HG03342 (cell line): ENCODE measurements around the gene HECW1.
"Not testable (repeated sequence)": the region's sequence is repeated elsewhere in the genome, so short reads cannot be mapped to it uniquely, and the experiment has no call there.

Experiments
- ATAC-seq: cut with Tn5 transposase; IDR thresholded peaks from one replicate; pipeline ENCODE4 v1.9.1; 2021; ENCODE audit warnings: mild to moderate bottlenecking, moderate library complexity; ENCODE audit not compliant: unreplicated experiment

Gene HECW1

DNA sequence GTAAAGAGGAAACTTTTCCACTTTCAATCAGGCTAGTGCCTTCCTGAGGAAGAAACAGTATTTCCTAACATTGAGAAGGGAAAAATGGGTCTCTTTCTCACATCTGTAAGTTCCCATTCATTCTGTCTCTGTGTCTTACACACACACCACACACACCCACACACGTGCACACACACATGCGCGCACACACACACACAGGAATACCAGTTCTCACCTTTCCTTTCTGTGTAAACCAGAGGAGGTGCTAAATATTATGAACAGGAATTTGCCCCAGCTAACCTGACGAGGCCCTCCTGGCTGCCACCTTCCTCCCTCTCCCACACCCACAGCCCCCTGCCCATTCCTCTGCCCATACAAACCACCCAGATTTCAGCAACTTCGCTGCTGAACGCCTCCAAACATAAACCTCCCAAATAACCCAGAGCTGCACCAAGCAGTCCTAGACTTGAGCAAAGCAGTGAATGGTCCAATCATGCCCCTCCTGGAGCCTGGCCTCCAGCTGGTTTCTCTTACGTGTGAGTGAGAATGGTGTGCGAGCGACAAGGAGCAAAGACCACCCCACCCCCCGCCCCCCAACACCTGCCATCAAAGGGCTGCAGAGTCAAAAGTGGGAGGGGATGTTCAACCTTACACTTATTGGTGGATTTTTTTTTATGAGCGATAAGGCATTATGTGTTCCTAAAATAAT is 190.5 kb downstream of the HECW1 start:
- no peak for ATAC-seq

DNA sequence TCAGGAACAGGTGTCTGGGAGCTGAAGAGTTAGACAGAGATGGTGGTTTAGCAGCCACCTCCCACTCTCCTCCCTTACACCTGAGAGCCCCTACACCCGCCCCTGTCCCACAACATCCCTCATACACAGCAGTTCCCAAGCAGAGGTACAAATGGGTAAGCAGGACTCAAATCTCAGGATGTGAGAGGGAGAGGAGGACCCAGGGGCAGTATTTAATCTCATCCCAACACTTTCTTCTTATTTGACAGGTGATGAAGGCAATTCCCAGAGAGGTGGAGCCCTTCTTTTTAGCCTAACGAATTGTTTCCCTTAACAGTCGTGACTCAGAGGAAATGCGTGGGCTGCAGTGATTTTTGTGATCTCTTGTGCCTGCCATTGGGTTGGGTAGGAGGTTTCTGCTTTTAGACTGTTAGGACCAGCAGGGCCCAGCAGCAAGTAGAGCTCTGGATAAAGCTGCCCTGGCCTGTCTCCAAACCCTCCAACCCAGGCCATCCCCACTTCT is 191.3 kb downstream of the HECW1 start:
- ATAC-seq: no peak

DNA sequence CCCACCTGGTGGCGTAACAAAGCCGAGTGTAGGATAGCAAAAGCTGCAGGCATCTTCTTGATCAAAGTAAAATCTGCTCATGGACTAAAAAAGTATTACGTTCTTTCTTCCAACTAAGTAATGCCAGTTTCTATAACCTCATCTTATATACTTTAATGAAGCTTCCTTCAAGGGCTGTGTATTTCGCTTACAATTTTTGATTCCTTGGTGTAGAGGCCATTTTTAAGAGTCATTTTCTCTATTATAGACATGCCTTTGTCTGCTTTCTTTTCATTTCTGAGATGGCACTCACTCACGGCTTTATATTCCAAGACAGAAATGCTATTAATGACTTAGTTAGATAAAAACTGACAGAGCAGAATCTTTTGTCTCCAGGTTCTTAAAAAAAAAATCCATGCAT is 194.0 kb downstream of the HECW1 start:
- no peak for ATAC-seq

DNA sequence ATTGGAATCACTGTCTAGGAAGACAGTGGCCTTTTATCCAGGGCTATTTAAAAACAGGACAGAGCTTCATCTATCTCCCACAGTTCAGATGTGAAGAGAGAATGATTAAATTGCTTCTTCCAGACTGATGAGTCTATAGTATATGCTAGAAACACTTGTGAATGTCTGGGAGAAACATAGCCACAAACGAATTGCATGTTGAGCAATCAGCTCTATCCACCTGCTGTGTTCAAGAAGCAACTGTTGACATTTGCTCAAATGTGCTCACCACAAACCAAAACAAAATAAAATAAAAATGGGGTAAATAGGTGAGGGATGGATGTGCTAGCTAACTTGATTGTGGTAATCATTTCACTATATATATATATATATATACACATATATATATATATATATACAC is 195.1 kb downstream of the HECW1 start:
- no peak for ATAC-seq

DNA sequence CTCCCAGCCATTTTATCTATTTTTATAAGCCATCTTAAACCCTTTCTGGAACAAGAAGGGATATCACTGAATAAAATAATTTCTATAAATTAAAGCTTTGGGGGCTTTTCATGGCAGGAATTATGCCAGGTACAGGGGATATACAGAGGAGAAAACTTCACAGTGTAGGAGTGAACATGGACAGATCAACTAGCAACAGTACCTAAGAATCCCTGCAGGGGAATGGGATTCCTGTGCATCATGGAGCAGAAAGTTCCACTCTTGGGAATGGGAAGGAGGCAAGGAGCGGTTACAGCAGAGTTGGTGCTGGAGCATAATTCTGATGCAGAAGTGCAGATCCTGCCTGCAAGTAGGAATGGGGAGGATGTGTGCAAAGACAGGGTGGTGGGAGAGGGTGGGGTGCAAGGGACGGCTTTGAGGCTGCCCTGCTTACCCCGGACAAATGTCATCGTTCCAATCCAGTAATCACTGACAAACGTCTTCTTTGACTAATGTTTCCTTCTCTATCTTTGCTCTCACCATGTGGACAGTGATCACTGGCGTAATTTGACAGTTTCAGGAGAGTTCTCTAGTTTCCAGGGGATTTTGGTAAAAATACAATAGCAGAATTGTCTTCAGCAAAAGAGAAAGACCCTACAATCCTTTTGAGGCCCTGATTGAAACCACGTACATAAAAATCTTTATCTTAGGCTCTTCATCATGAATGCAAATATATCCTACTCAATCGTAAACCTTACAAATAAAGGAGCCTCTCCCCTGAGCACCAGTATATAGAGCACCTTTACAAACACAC is 196.7 kb downstream of the HECW1 start:
- ATAC-seq: peak; percentile 76

DNA sequence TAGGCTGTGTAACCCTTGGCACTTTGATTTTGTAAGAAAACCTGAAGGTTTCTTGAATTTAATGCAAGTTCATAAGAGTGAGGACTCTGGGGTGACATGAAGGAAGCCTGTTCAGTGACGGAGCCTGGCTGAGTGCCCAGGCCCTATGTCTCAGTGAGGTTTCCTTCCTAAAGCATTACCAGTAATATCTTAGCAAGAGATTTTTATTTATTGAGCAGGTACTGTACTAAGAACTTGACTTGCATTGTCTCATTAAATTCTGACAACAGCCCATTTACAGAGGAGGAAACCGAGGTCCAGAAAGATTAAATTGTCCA is 197.2 kb downstream of the HECW1 start:
- peak; percentile 32 for ATAC-seq

DNA sequence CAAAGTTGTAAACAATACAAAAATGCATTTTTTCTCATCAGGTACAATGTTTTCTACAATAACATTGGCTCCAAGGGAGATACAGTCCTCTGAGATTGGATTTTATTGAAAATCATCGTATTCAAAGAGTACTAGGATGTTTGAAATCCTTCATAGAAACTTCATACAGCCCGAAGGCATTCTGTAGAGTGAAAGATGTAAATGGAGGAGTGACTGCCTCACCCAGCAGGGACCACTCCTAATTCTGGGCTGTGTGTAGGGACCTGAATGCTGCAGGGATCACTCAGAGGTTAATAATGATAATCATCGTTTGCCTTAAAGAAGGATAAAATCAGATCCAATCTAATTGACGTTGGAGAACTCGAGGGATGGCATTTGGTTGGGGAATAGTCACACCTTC is 198.6 kb downstream of the HECW1 start:
- no peak for ATAC-seq

DNA sequence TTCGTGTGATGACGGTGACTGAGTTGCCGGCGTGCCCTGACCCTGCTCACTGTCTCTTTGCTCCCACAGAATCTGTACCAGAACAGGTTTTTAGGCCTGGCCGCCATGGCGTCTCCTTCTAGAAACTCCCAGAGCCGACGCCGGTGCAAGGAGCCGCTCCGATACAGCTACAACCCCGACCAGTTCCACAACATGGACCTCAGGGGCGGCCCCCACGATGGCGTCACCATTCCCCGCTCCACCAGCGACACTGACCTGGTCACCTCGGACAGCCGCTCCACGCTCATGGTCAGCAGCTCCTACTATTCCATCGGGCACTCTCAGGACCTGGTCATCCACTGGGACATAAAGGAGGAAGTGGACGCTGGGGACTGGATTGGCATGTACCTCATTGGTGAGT is 199.2 kb downstream of the HECW1 start:
- ATAC-seq: no peak

DNA sequence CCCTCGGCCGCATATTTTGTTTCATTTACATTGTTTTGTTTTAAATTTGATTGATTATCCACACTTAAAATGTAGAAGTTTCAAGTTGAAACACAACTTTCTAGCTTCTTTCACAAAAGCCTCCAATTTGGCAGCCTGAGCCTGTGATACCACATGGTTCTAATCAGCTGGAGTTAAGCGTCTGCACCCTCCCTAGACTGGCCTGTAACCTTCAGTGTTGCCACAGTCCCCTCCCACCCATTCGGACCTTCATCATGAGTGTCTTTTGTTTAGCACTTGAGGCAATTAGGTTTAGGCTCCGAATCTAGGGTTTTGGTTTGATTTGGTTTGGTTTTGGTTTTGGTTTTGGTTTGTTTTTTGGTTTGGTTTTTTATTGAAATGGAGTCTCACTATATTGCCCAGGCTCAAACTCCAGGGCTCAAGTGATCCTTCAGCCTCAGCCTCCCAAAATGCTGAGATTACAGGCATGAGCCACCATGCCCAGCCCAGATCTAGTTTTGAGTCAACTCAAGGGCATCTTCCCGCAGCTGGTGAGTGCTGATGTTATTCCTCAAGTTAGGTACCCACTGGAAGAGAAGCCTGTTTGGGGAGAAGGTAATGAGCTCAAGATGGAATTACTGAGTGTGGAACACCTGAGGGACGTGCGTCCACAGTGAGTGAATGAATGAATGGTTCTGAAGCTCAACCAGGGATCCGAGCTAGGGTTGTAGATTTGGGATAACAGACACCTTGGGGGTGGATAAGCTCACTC is 201.4 kb downstream of the HECW1 start:
- no peak for ATAC-seq

DNA sequence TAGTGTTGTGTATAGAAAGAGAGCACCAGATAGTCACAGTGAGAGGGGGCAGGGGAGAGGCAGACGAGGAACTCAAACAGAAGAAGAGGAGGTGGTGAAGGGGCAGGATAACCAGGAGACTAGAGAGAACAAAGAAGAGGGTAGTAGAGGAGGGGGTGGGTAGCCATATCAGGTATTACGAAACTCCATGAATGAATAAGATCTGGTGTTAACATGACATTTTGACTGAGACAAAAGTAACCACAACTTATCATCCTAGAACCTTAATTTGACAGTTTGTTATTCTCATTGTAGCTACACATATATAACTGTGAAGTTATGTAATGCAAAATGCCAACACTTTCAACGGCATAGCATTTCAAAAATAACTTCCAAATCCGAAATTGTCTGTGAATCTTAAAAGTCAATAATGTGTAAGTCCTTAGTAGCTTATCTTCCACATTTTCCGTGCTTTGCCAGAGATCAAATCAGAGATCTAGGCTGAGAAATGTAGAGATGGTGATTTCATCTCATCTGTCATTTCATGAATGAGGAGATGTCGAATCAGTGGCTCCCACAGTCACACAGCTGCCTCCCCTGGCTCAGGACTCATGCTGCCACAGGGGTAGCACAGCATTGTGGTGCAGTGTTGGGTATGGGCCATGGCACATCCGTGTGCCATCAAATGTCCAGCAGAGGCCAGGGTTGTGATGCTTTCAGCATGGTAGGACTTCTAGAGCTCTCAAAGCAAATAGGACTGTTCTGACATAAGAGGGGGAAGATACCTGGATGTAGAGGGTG is 202.1 kb downstream of the HECW1 start:
- no peak for ATAC-seq

DNA sequence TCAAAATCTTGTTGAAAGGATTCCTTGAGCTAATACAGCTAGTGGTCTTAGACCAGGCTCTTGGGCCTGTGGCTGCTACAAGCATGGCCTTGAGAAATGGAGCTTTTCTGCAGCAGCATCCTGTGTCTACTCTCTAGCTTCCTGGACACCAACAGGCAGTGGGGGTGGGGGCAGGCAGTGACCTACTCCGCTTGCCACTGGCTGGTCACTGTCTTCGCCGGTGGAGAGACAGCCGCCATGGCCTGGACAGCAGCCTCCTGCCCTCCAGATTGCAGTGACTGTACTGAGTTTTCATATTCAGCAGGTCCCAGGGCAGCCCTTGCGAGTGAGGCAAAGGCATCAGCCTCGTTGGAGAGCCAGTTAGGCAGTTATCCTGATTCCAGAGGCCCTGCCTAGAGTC is 204.6 kb downstream of the HECW1 start:
- no peak for ATAC-seq

DNA sequence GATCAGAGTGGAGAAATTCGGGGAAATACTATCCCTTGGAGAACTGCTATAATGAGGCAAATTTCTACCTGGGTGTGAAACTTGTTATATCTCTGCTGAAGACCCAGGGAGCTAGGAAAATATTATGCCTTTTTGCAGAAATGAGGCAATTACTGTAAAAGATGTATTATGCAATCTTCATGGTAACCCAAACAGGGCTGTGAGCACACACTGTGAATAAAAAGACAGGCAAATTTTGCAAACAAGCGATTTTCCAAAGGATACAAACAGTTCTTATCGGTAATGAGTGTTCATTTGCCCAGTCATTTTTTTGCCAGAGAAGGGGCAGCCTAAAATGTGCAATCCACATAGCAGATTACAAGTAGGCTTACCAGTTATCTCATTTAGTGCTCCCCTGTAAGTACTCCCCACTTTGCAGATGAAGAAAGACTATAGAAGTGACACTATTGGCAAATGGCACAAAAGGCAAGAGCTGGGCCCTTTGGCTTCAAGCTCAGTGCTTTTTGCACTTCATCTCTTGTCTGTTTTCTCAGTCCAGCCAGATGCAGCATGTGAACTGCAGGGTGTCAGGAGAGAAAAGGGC is 205.8 kb downstream of the HECW1 start:
- ATAC-seq: no peak

DNA sequence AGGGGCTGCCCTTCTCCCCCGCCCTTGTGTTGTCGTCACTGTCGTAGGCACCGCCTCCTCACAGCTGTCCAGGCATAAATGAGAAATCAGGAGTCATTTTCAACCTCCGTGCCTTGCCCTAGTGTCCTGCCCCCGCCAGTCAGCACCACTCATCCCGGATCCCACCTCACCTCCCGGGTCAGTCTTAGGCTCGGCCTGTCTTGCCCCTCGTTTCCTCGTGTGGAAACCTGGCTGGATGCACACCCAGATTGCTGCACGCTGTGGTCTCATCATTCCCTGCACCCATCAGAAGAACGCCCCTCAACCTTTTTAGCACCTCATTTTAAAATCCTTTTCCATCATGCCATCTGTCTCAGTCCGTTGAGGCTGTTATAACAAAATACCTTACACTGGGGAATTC is 213.1 kb downstream of the HECW1 start:
- ATAC-seq: no peak

DNA sequence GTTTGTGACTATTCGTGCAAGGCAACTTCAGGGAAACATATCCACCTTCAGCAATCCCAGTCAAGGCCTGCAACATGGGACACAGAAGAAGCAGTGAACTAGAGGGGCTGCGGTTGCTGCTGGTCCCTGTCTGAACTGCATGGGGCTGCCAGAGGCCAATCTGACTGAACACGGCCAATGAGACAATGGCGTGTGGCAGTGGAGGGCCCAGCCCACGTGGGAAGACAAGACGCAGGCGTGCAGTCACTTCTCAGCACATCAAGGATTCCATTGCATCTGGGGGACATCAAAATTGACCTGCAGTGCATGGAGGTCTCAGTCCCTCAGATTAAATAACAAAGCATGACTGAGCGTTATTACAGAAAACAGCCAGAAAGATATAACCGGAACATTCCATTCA is 215.9 kb downstream of the HECW1 start:
- no peak for ATAC-seq

DNA sequence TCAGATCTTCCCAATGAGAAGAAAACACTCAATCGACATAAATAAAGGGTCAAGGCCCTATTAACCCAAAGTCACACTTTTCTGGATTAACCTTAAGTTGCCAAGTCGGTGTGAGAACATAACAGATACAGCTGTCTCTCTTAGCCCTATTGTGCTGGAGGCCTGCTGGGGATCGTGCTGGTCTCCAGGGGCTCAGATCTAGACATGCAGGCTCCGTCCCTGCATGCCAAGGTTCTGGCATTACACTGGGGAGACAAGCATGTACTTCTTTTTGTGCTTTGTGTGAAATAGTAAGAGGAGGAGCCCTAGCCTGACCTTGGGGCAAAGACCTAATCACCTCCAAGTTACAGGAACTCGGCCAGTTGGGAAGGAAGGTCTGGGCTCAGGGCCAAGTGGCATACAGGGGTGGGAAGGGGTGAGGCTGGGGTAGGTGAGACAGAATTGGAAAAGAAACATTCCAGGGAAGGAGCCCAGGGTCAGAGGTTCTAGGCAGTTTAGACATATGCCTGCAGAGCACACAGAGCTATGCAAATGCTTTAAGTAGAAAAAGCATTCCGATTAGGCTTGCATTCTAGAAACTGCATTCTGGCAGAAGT is 216.4 kb downstream of the HECW1 start:
- ATAC-seq: no peak

DNA sequence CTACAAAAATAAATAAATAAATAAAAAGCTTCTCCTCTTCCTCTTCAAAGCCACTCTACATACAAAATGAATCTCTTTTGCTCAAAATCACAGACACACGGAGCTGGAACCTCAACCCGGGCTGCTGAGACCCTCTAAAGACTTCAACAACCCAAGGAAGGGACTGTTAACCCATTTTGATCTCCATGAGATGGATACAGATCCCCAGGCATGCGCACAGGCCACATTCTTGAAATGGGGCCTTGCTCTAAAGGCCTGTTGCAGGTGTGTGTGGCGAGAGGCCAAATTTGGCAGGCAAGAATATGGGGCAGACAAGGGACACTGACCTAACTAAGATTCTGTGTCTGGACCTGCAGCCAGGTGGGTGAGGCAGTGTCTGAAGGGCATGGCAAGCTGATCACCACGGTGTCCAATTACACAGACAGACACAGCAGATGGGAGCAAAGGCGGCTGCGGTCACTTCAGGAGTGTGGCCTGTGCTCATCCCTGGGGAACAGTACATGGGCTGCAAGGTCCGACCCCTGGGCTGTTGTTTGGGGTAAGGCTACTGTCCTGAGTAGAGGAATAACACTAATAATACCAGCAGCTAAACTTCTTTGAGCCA is 219.8 kb downstream of the HECW1 start:
- ATAC-seq: no peak

DNA sequence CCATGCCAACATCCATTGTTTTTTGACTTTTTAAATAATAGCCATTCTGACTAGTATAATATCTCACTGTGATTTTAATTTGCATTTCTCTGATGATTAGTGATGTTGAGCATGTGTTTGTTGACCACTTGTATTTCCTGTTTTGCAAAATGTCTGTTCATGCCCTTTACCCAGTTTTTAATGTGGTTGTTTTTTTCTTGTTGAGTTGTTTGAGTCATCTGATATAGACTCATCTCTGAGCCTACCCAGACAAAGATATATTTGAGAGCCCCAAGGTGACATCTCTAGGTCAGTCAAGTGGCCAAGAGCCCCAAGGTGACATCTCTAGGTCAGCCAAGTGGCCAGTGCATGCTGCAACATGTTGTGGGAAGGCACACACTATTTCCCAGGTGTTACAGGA is 224.7 kb downstream of the HECW1 start:
- no peak for ATAC-seq

DNA sequence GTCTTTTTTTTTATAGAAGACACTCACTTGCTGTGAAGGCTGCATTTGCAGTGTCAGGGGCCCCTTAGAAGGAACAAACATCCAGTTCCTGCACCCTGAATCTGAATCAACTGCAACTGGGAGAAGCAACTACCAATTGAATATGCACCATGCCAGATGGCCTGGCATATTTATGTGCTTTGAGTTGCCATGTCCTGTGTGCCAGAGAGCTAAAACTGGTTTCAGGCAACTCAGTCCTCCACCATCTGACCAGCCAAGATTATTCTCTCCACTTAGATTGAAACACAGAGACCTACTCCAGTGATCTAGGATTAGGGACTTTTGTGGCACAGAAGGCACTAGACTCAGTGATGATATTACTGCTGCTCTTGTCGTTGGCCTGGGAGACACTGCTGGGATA is 225.4 kb downstream of the HECW1 start:
- no peak for ATAC-seq

DNA sequence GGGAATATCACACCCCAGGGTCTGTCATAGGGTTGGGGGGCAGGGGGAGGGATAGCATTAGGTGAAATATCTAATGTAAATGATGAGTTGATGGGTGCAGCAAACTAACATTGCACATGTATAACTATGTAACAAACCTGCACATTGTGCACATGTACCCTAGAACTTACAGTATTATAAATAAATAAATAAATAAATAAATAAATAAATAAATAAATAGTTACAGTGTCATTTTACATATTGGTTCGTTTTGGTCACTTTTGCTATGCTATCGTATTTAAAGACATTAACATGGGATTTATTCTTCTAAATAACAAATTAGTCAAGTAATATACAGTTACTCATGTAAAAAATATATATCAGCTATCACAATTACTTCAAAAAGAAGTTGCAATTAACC is 228.7 kb downstream of the HECW1 start:
- ATAC-seq: no peak

DNA sequence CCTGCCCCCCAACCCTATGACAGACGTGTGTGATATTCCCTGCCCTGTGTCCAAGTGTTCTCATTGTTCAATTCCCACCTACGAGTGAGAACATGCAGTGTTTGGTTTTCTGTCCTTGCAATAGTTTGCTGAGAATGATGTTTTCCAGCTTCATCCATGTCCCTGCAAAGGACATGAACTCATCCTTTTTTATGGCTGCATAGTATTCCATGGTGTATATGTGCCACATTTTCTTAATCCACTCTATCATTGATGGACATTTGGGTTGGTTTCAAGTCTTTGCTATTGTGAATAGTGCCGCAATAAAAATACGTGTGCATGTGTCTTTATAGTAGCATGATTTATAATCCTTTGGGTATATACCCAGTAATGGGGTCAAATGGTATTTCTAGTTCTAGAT is 231.0 kb downstream of the HECW1 start:
- not testable (repeated sequence) for ATAC-seq
